Measurements from ENCODE around the gene BDH1. TPM values are rescaled to one million over a fixed set of nuclear protein-coding genes. Genes with fewer than 3 reads are reported as not detected.
A peak's percentile ranks its signal among the peaks of the same experiment; 100 is the strongest.
"Not testable (repeated sequence)": the region's sequence is repeated elsewhere in the genome, so short reads cannot be mapped to it uniquely, and the experiment has no call there.

Gene BDH1
- total RNA-seq (2014; rRNA removed; shearing (Covaris generic)): 24.1 and 29.6 TPM in 2 replicates
- 14.6 and 15.5 TPM in 2 replicates for polyA plus RNA-seq (2015; cell fraction: cytosol; rRNA removed)
- 22.4 and 27.9 TPM in 2 replicates for polyA plus RNA-seq (2015; cell fraction: nucleus; rRNA removed)

GRCh38 chr3:197555281-197556261 is at the start of gene BDH1:
BDH1 (minus strand) TSS chr3:197555968; CDS start chr3:197546443, 9,525 bp downstream.
- DNase-seq (ENCODE audit: low read depth): peak; percentile 58

GRCh38 chr3:197603317-197603933 is 47.7 kb upstream of the BDH1 start:
- DNase-seq (ENCODE audit: low read depth): no peak

- not testable (repeated sequence) for DNase-seq (ENCODE audit: low read depth)
Measured at GRCh38 chr3:197602351-197602750, 46.6 kb upstream of the BDH1 start.

- DNase-seq (ENCODE audit: low read depth): not testable (repeated sequence)
Measured at GRCh38 chr3:197601566-197601840, 45.7 kb upstream of the BDH1 start.

DNA sequence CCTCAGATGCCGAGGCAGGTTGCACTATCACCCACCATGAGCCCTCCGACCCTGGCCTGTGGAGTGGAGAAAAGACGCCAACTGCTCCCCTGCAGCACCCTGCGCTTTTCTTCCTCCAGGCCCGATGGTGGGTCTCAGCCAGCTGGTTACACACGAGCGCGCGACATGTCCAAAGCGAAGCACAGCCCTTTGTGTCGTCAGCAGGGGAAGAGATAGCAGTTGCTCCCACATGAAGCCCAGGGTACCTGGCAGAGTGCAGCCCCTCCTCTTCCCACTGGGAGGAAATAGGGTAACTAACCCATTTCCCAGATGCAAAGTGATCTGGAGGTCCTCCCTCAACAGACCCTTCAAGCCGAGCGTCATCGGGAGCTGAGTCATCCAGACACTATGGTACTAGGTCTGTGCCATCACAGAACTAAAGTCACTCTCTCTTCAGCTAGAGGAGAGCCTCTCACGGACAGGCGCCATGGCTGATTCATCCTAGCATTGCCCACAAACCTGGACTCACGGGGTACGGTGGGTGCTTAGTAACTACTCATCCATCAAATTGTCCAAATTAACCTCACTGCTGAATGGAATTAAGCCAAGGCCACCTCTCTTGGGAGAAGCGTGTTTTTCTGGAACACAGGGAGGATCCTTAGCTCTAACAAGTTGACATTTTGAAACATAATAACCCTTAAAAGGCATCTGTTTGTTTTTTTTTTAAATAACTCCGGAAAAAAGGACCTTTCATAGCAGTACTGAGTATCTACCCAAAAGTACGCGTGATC is 45.2 kb upstream of the BDH1 start:
- peak; percentile 60 for DNase-seq (ENCODE audit: low read depth)

DNA sequence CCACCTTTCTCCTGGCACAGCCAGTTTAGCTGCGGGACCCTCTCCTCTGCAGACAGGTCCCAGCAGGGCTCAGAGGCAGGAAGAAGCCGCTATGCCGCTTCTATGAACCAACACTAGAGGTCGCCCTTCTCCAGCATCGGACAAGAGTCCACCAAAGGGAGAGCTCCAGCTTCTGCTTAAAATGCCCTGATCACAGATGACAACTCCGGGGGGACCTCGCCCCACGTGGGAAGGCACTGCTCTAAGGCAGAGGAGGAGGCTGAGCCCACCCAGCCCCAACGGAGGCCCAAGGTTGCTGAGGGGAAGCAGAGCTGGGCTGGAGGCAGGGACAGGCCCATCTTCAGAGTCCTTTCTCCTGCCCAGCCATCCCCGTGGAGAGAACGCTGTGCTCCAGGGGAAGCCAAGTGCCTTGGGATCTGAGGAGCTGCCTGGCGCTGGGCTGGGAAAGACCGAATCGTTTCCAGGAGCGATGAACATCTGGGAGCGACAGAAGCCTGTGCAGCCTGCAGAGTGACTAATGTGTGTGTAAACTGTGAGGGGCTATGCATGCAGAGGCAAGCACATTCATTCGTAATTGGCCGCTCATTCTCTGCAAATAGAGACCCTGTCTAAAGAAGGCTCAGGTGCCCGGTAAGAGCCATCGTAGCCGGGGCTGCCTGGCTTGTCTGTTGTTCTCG is 43.5 kb upstream of the BDH1 start:
- peak; percentile 78 for DNase-seq (ENCODE audit: low read depth)

GRCh38 chr3:197598404-197598980 is 42.7 kb upstream of the BDH1 start:
- no peak for DNase-seq (ENCODE audit: low read depth)

DNA sequence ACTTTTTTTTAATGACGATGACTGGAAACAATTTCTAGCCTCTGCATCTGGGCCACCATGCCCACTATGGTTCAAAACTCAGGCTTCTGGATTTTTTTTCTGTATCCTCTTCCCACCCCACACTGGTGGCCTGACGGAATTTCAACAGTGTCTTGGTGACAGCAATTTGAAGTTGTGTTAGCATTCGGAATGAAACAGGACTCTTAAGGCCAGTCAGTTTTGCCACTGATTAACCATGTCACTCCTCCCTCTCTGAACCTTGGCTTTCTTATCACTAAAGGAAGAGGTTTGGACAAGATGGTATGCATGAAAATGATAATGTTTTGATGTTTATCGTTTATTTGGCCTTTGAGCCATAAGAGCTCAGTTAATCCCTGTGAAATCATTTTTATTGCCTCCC is 41.6 kb upstream of the BDH1 start:
- no peak for DNase-seq (ENCODE audit: low read depth)

GRCh38 chr3:197595470-197596185 is 39.9 kb upstream of the BDH1 start:
- DNase-seq (ENCODE audit: low read depth): no peak

- DNase-seq (ENCODE audit: low read depth): no peak
Measured at GRCh38 chr3:197593046-197593380, 37.2 kb upstream of the BDH1 start.

DNA sequence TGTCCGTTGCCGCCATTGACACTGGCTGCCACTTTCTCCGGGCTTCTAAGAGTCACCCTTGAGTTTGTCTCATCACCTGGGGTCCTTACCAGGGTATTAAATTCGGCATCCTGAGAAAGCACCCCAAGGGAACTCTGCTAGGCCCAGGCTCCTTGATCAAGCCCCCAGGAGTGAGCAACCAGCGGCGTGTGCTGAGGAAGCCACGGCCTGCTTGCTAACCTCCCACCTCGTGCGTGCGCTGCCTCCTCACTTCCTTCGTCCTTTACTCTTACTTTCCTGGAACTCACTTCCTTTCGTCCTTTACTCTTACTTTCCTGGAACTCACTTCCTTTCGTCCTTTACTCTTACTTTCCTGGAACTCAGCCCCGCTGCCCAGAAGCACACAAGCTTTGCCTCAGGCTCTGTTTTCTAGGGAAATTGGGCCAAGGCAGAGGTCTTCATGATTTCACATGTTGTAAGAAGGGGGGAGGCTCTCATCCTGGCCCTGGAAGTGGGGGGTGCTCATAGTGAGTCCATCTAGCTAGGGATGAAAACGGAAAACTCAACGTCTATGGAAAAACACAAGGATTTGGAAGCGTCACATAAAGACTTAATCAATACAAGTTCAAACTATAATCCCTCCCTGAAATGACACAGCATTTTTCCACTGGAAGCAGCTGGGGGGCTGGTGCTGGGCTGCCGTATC is 36.7 kb upstream of the BDH1 start:
- no peak for DNase-seq (ENCODE audit: low read depth)

GRCh38 chr3:197591816-197592215 is 36.0 kb upstream of the BDH1 start:
- no peak for DNase-seq (ENCODE audit: low read depth)

GRCh38 chr3:197590313-197590962 is 34.7 kb upstream of the BDH1 start:
- no peak for DNase-seq (ENCODE audit: low read depth)

DNA sequence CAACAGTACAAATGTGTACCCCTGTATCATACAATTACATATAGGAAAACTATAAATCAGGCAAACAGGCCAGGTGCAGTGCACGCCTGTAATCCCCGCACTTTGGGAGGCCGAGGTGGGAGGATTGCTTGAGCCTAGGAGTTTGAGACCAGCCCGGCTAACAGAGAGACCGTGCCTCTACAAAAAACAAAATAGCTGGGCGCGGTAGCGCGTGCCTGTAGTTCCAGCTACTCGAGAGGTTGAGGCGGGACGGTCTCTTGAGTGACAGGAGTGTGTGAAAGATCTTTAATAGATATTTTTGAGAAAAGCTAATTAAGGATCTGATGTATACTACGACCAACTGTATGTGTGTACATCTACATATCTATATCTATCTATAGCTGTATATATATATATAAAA is 33.8 kb upstream of the BDH1 start:
- no peak for DNase-seq (ENCODE audit: low read depth)

- DNase-seq (ENCODE audit: low read depth): not testable (repeated sequence)
Measured at GRCh38 chr3:197586768-197587167, 31.0 kb upstream of the BDH1 start.

DNA sequence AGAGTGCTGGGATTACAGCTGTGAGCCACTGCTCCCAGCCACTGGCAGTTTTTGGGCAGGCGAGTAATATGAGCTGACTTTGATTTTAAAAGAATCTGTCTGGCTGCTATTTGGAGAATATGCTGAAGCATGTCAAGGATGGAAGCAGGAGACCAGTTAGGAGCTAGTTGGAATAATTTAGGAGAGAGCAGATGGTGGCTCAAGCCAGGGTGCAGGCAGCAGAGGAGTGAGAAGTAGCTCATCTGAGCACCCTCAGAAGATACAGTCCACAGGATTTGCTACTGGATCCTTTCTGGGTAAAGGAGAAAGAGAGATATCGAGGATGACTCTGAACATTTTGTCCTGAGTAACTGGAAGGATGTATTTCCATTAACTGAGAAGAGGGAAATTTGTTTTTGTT is 30.4 kb upstream of the BDH1 start:
- DNase-seq (ENCODE audit: low read depth): no peak

DNA sequence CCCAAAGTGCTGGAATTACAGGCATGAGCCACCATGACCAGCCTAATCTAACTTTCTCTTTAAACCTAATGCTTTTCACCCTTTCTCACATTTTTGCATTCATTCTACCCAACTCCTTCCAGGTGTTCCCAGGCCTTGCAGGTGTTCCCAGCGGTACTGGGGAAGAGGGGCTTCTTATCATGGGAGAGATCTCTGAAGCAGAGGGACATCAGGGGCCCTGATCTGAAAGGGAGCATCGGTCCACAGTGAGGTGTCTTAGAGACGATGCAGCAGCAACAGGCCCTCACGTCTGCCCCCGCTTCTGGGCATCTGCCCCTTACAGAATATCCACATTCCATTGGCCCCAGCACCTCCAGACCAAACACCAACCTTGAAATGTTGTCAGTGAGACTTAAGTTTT is 29.0 kb upstream of the BDH1 start:
- no peak for DNase-seq (ENCODE audit: low read depth)

DNA sequence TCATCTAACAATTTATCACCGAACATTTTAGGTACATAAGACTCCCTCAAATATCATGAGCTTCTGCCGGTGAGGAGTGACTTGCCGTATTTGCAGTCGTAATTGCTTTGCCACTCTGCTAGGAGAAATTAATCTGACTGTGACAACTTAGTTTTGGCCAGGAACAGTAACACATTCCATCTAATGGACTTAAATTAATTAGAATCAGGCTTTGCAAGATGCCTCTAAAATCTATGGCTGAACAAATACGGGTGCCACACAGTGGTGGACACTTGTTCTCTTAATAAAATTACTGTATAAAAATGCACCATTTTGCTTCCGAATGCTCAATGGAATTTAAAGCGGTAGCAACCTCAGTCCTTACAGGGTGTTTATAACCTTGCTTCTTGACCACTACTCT is 27.6 kb upstream of the BDH1 start:
- no peak for DNase-seq (ENCODE audit: low read depth)

- no peak for DNase-seq (ENCODE audit: low read depth)
Measured at GRCh38 chr3:197580253-197580691, 24.5 kb upstream of the BDH1 start.

All from HT1080 (cell line).